ENCODE measurements around the gene MAGOH. TPM values are rescaled to one million over a fixed set of nuclear protein-coding genes. Genes with fewer than 3 reads are reported as not detected.

The MAGOH gene
- total and polyA plus RNA-seq, 2 of the 13 experiments (the other 11 are each of a cell fraction or from before 2014, with no cell fraction given): 24.1 to 87.0 TPM

- H3K9ac ChIP-seq (ENCODE audit: insufficient read depth, low read depth, low read length): no peak overlapping the region
- WGBS (ENCODE audit: low lambda C conversion rate): 94% methylated on average over 3 of the region's 3 CpGs
- no peak for TF ChIP-seq NR1H2 (CRISPR knock-in tag; IDR thresholded peaks at IDR 0.05; ENCODE audit: borderline replicate concordance, low read depth)
- TF ChIP-seq, protein P1, sequence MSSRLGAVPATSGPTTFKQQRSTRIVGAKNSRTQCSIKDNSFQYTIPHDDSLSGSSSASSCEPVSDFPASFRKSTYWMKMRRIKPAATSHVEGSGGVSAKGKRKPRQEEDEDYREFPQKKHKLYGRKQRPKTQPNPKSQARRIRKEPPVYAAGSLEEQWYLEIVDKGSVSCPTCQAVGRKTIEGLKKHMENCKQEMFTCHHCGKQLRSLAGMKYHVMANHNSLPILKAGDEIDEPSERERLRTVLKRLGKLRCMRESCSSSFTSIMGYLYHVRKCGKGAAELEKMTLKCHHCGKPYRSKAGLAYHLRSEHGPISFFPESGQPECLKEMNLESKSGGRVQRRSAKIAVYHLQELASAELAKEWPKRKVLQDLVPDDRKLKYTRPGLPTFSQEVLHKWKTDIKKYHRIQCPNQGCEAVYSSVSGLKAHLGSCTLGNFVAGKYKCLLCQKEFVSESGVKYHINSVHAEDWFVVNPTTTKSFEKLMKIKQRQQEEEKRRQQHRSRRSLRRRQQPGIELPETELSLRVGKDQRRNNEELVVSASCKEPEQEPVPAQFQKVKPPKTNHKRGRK (CRISPR knock-in tag; IDR thresholded peaks at IDR 0.05): no peak
- TF ChIP-seq HNRNPK (IDR thresholded peaks at IDR 0.05; ENCODE audit: low read depth, low read length, poor library complexity, severe bottlenecking): no peak
- no peak for TF ChIP-seq SMARCE1 (IDR thresholded peaks at IDR 0.05; ENCODE audit: borderline replicate concordance)
- no peak for TF ChIP-seq SETDB1 (CRISPR knock-in tag; IDR thresholded peaks at IDR 0.05; ENCODE audit: borderline replicate concordance)
- TF ChIP-seq KLF9 (CRISPR knock-in tag; IDR thresholded peaks at IDR 0.05; ENCODE audit: low read depth): no peak
- TF ChIP-seq ATAD3A (CRISPR knock-in tag; IDR thresholded peaks at IDR 0.05): no peak
- TF ChIP-seq SNAPC2 (CRISPR knock-in tag; IDR thresholded peaks at IDR 0.05): no peak
- TF ChIP-seq, protein P2, sequence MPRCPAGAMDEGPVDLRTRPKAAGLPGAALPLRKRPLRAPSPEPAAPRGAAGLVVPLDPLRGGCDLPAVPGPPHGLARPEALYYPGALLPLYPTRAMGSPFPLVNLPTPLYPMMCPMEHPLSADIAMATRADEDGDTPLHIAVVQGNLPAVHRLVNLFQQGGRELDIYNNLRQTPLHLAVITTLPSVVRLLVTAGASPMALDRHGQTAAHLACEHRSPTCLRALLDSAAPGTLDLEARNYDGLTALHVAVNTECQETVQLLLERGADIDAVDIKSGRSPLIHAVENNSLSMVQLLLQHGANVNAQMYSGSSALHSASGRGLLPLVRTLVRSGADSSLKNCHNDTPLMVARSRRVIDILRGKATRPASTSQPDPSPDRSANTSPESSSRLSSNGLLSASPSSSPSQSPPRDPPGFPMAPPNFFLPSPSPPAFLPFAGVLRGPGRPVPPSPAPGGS (CRISPR knock-in tag; IDR thresholded peaks at IDR 0.05): no peak
- TF ChIP-seq HIC2 (CRISPR knock-in tag; IDR thresholded peaks at IDR 0.05; ENCODE audit: low read depth): no peak
- H3K27me3 ChIP-seq (ENCODE audit: control insufficient read depth in 1 of 2, insufficient read depth in 2 of 2, low read length in 2 of 2): no peaks in the 10 kb centered on the region
- ATAC-seq (no peak), FAIRE-seq (no peak), DNase-seq (ENCODE audit: low spot score) (no peak)
- no peaks in the 10 kb centered on the region for H4K20me1 ChIP-seq (ENCODE audit: insufficient read depth, low read length)
- ChIA-PET POLR2A (no interaction called here), CTCF (ENCODE audit: low intra/inter-chr PET ratio, low total read pairs) (no interaction called here)
- H2AFZ ChIP-seq (ENCODE audit: low read length): no peak overlapping the region
- H3K4me1 ChIP-seq (ENCODE audit: insufficient read depth, low read length): peaks cover 6% of the 10 kb centered on the region
- no TSS peak for BruUV-seq (replicated peaks)
- intact Hi-C loops (cut with micrococcal nuclease; ENCODE audit: unreplicated experiment): no loop called here
- no peak overlapping the region for H3K4me2 ChIP-seq (ENCODE audit: low read depth, low read length)
- H3K4me3 ChIP-seq (replicated peaks in 1 of 3; ENCODE audit: insufficient read depth in 1 of 3, low read depth in 2 of 3, low read length in 3 of 3): no peak overlapping the region
- peaks cover 2% of the 10 kb centered on the region for H3K79me2 ChIP-seq (ENCODE audit: insufficient read depth, low read length)
- in situ Hi-C loops (cut with HindIII; ENCODE audit: extremely low pct_ligation_motif_present, low pct_unique_long_range_greater_than_20kb): no loop called here
- peaks cover 19% of the 10 kb centered on the region; the same call in 1 of the 2 replicates for H3K9me3 ChIP-seq (ENCODE audit: low read length)
- H3K36me3 ChIP-seq (replicated peaks in 1 of 2; ENCODE audit: control insufficient read depth in 1 of 2, insufficient read depth in 2 of 2, low read length in 2 of 2): peaks cover 13 to 48% of the 10 kb centered on the region in 2 experiments
- no peak overlapping the region for H3K27ac ChIP-seq (ENCODE audit: extremely low read length, insufficient read depth, low read length)
Observed at GRCh38 chr1:53203466-53203865, 34.9 kb downstream of the MAGOH start.

All from HepG2 (cell line).